Nephron (organoid): ENCODE measurements around the gene LIMK1.

Experiments
- H3K27ac Mint-ChIP-seq, 3 experiments: 2 replicates each; pipeline ENCODE4 v1.8.0; 2020; ENCODE audit warnings: mixed read lengths in 3 of 3, mild to moderate bottlenecking in 2 of 3, moderate library complexity in 1 of 3
- H3K27me3 Mint-ChIP-seq: 2 replicates; pipeline ENCODE4 v1.8.0; 2021; ENCODE audit warnings: low read depth, mild to moderate bottlenecking, moderate library complexity, mixed read lengths
- H3K36me3 Mint-ChIP-seq: 2 replicates; pipeline ENCODE4 v1.8.0; 2020; ENCODE audit warnings: low read depth, mixed read lengths
- H3K4me1 Mint-ChIP-seq: 2 replicates; pipeline ENCODE4 v1.8.0; 2020; ENCODE audit warnings: mixed read lengths
- H3K4me3 Mint-ChIP-seq, 3 experiments: 2 replicates each; pipeline ENCODE4 v1.8.0; 2020; ENCODE audit warnings: mild to moderate bottlenecking in 3 of 3, mixed read lengths in 3 of 3, moderate library complexity in 2 of 3
- H3K9me3 Mint-ChIP-seq: 2 replicates; pipeline ENCODE4 v1.8.0; 2020; ENCODE audit warnings: mixed read lengths
- CTCF ChIP-seq, 3 experiments: fragments of 200-600 bp; sonication (generic); IDR thresholded peaks; one replicate each; pipeline ENCODE4 v1.5.0; 2021; ENCODE audit warnings: antibody characterized with exemption in 3 of 3; ENCODE audit not compliant: unreplicated experiment in 3 of 3

The LIMK1 gene

GRCh38 chr7:74101061-74101681, 17.6 kb downstream of the LIMK1 start:
- H3K4me3 Mint-ChIP-seq, result no peak overlapping the region
- no peaks in the 10 kb centered on the region for H3K9me3 Mint-ChIP-seq
- TF ChIP-seq CTCF (IDR thresholded peaks at IDR 0.05; ENCODE audit: unreplicated experiment in 3 of 3), result no peak
- peaks cover 40% of the 10 kb centered on the region for H3K36me3 Mint-ChIP-seq
- H3K27me3 Mint-ChIP-seq, result no peaks in the 10 kb centered on the region
- peaks cover 16% of the 10 kb centered on the region for H3K4me1 Mint-ChIP-seq
- H3K27ac Mint-ChIP-seq, result peak overlapping the region; percentile 26 to 86 (median 69)

DNA sequence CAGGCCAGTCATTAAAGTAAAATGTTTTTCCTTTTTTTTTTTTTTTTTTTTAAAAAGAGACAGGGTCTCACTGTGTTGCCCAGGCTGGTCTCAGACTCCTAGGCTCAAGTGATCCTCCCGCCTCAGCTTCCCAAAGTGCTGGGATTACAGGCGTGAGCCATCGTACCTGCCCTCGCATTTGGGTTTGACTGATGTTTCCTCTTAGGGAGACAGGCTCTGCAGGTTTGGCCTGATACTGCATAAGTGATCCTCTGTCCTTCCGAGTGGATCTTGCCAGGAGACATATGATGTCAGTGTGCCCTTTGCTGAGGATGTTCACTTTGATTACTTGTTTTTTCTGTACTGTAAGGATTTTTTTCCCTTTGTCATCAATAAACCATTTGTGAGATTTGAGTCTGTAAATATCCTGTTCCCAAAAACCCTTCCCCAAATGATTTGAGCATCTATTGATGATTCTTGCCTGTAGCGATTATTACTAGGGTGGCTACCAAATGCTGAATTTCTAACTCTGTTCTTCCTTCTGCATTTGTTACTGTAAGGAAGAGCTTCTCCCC, 19.7 kb downstream of the LIMK1 start:
- H3K4me3 Mint-ChIP-seq, result no peak overlapping the region
- H3K27me3 Mint-ChIP-seq, result no peaks in the 10 kb centered on the region
- H3K4me1 Mint-ChIP-seq, result peaks cover 10% of the 10 kb centered on the region
- H3K9me3 Mint-ChIP-seq, result no peaks in the 10 kb centered on the region
- peaks cover 38% of the 10 kb centered on the region for H3K36me3 Mint-ChIP-seq
- TF ChIP-seq CTCF (IDR thresholded peaks at IDR 0.05; ENCODE audit: unreplicated experiment in 3 of 3), result no peak
- H3K27ac Mint-ChIP-seq, result no peak overlapping the region

GRCh38 chr7:74104702-74105101, 21.1 kb downstream of the LIMK1 start:
- no peak overlapping the region for H3K4me3 Mint-ChIP-seq
- peaks cover 33% of the 10 kb centered on the region for H3K36me3 Mint-ChIP-seq
- H3K27me3 Mint-ChIP-seq, result no peaks in the 10 kb centered on the region
- no peak for TF ChIP-seq CTCF (IDR thresholded peaks at IDR 0.05; ENCODE audit: unreplicated experiment in 3 of 3)
- H3K9me3 Mint-ChIP-seq, result no peaks in the 10 kb centered on the region
- peaks cover 9% of the 10 kb centered on the region for H3K4me1 Mint-ChIP-seq
- no peak overlapping the region for H3K27ac Mint-ChIP-seq

- no peak for TF ChIP-seq CTCF (IDR thresholded peaks at IDR 0.05; ENCODE audit: unreplicated experiment in 3 of 3)
- H3K4me1 Mint-ChIP-seq, result peaks cover 7% of the 10 kb centered on the region
- H3K27ac Mint-ChIP-seq, result peak overlapping the region in 1 of 3 experiments; percentile 64
- no peaks in the 10 kb centered on the region for H3K9me3 Mint-ChIP-seq
- no peaks in the 10 kb centered on the region for H3K27me3 Mint-ChIP-seq
- H3K36me3 Mint-ChIP-seq, result peaks cover 40% of the 10 kb centered on the region
- no peak overlapping the region for H3K4me3 Mint-ChIP-seq
Measured at GRCh38 chr7:74105992-74106391, 22.4 kb downstream of the LIMK1 start.

GRCh38 chr7:74106846-74107245, 23.2 kb downstream of the LIMK1 start:
- H3K36me3 Mint-ChIP-seq, result peaks cover 46% of the 10 kb centered on the region
- no peaks in the 10 kb centered on the region for H3K9me3 Mint-ChIP-seq
- no peak overlapping the region for H3K4me3 Mint-ChIP-seq
- no peaks in the 10 kb centered on the region for H3K27me3 Mint-ChIP-seq
- no peak for TF ChIP-seq CTCF (IDR thresholded peaks at IDR 0.05; ENCODE audit: unreplicated experiment in 3 of 3)
- H3K27ac Mint-ChIP-seq, result no peak overlapping the region
- no peaks in the 10 kb centered on the region for H3K4me1 Mint-ChIP-seq

DNA sequence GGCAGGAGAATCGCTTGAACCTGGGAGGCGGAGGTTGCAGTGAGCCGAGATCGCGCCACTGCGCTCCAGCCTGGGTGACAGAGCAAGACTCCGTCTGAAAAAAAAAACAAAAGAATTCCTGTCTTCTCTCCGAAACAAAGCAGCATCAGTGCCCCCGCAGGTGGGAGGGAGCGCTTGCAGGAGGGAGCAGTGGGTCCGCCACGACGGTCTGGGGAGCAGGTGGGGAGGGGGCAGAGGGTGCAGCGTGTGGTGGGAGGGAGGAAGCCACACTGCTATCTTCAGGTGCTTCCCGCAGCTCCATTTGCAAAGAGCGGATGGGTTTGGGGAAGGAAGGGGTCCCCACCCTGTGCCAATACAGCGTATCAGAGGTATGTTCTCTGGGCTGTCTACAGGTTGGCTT, 31.7 kb downstream of the LIMK1 start:
- H3K27me3 Mint-ChIP-seq, result no peaks in the 10 kb centered on the region
- no peak overlapping the region for H3K27ac Mint-ChIP-seq
- H3K36me3 Mint-ChIP-seq, result peaks cover 40% of the 10 kb centered on the region
- H3K4me1 Mint-ChIP-seq, result no peaks in the 10 kb centered on the region
- H3K4me3 Mint-ChIP-seq, result no peak overlapping the region
- TF ChIP-seq CTCF (IDR thresholded peaks at IDR 0.05; ENCODE audit: unreplicated experiment in 3 of 3), result no peak
- no peaks in the 10 kb centered on the region for H3K9me3 Mint-ChIP-seq
